Measurements from ENCODE around the gene NDEL1. TPM values are rescaled to one million over a fixed set of nuclear protein-coding genes. Genes with fewer than 3 reads are reported as not detected.

The NDEL1 gene
- 100 to 1,000 TPM; 172 to 237 (median 230) TPM for total RNA-seq

- Histone ChIP-seq H3K4me3 (peak within 1 kb of the TSS; percentile 79), H3K4me1 (peaks cover 39% of the 10 kb centered on the region), H3K9me3 (no peaks in the 10 kb centered on the region), H3K27ac (peak within 1 kb of the TSS; percentile 100), H3K36me3 (peaks cover 6% of the 10 kb centered on the region), H3K27me3 (no peaks in the 10 kb centered on the region)
- DNase-seq (ENCODE audit: low spot score in 2 of 2) = peak; percentile 99 to 100
- 4% methylated on average over 42 of the region's 68 CpGs for WGBS
- peak; percentile 90 to 98 (median 95) for TF ChIP-seq POLR2AphosphoS5 (IDR thresholded peaks at IDR 0.05)
- no peak for TF ChIP-seq CTCF (IDR thresholded peaks at IDR 0.05)
- no peak for TF ChIP-seq EP300 (IDR thresholded peaks at IDR 0.05)
- TF ChIP-seq POLR2A (IDR thresholded peaks at IDR 0.05) = peak; percentile 97 to 99
Observed at GRCh38 chr17:8435245-8436168, at the start of gene NDEL1. TSS of gene NDEL1 (plus strand) at chr17:8435884. CDS start at chr17:8444272, 8,388 bp downstream.

- H3K27me3 ChIP-seq = no peaks in the 10 kb centered on the region
- TF ChIP-seq POLR2A (IDR thresholded peaks at IDR 0.05) = no peak
- TF ChIP-seq POLR2AphosphoS5 (IDR thresholded peaks at IDR 0.05) = no peak
- no peak for TF ChIP-seq CTCF (IDR thresholded peaks at IDR 0.05)
- no peak for TF ChIP-seq EP300 (IDR thresholded peaks at IDR 0.05)
- H3K4me3 ChIP-seq = no peak overlapping the region
- no peak for DNase-seq (ENCODE audit: low spot score in 2 of 2)
- peaks cover 19% of the 10 kb centered on the region for H3K4me1 ChIP-seq
- no peaks in the 10 kb centered on the region for H3K9me3 ChIP-seq
- no peak overlapping the region for H3K27ac ChIP-seq
- H3K36me3 ChIP-seq = no peaks in the 10 kb centered on the region
- WGBS = 79% methylated on average over 6 of the region's 6 CpGs
Observed at GRCh38 chr17:8386841-8387240, 48.8 kb upstream of the NDEL1 start.

GRCh38 chr17:8387914-8388651 lies 47.6 kb upstream of the NDEL1 start:
- H3K4me1 ChIP-seq = peaks cover 17% of the 10 kb centered on the region
- WGBS = 81% methylated on average over 7 of the region's 7 CpGs
- H3K27ac ChIP-seq = no peak overlapping the region
- no peak overlapping the region for H3K4me3 ChIP-seq
- no peaks in the 10 kb centered on the region for H3K9me3 ChIP-seq
- H3K36me3 ChIP-seq = no peaks in the 10 kb centered on the region
- no peak for DNase-seq (ENCODE audit: low spot score in 2 of 2)
- H3K27me3 ChIP-seq = peaks cover 7% of the 10 kb centered on the region
- TF ChIP-seq POLR2A (IDR thresholded peaks at IDR 0.05) = no peak
- TF ChIP-seq POLR2AphosphoS5 (IDR thresholded peaks at IDR 0.05) = no peak
- TF ChIP-seq EP300 (IDR thresholded peaks at IDR 0.05) = no peak
- TF ChIP-seq CTCF (IDR thresholded peaks at IDR 0.05) = no peak

- Histone ChIP-seq H3K27ac (no peak overlapping the region), H3K27me3 (peaks cover 24% of the 10 kb centered on the region), H3K4me1 (peaks cover 10% of the 10 kb centered on the region), H3K9me3 (no peaks in the 10 kb centered on the region), H3K4me3 (no peak overlapping the region), H3K36me3 (no peaks in the 10 kb centered on the region)
- 24% methylated on average over 5 of the region's 9 CpGs for WGBS
- TF ChIP-seq POLR2A (IDR thresholded peaks at IDR 0.05) (no peak), CTCF (IDR thresholded peaks at IDR 0.05) (no peak), EP300 (IDR thresholded peaks at IDR 0.05) (no peak), POLR2AphosphoS5 (IDR thresholded peaks at IDR 0.05) (no peak)
- no peak for DNase-seq (ENCODE audit: low spot score in 2 of 2)
Observed at GRCh38 chr17:8391711-8392110, 44.0 kb upstream of the NDEL1 start.

- DNase-seq (ENCODE audit: low spot score in 2 of 2) = no peak
- H3K4me3 ChIP-seq = no peak overlapping the region
- H3K9me3 ChIP-seq = no peaks in the 10 kb centered on the region
- no peak overlapping the region for H3K27ac ChIP-seq
- 30% methylated on average over 2 of the region's 18 CpGs for WGBS
- peaks cover 10% of the 10 kb centered on the region for H3K4me1 ChIP-seq
- H3K27me3 ChIP-seq = peaks cover 28% of the 10 kb centered on the region
- TF ChIP-seq EP300 (IDR thresholded peaks at IDR 0.05) (no peak), CTCF (IDR thresholded peaks at IDR 0.05) (no peak), POLR2A (IDR thresholded peaks at IDR 0.05) (no peak), POLR2AphosphoS5 (IDR thresholded peaks at IDR 0.05) (no peak)
- no peaks in the 10 kb centered on the region for H3K36me3 ChIP-seq
Observed at GRCh38 chr17:8392274-8392673, 43.4 kb upstream of the NDEL1 start.

Measured in suprapubic skin (tissue), 4 donors.